ENCODE measurements around the gene TRIM37. TPM values are rescaled to one million over a fixed set of nuclear protein-coding genes. Genes with fewer than 3 reads are reported as not detected.
A peak's percentile ranks its signal among the peaks of the same experiment; 100 is the strongest.

TRIM37 gene
- total and polyA plus RNA-seq, 2 of the 8 experiments (the other 6 are each of a cell fraction or from before 2014, with no cell fraction given): 38.2 to 57.0 TPM

- TF ChIP-seq E2F6 (IDR thresholded peaks at IDR 0.05): peak; percentile 82
- no peak for TF ChIP-seq CHD1 (IDR thresholded peaks at IDR 0.05; ENCODE audit: low read depth, low read length)
- TF ChIP-seq FOSL1 (IDR thresholded peaks at IDR 0.05; ENCODE audit: insufficient read depth, low read depth, low read length): no peak
- peak; percentile 64 for TF ChIP-seq TAF7 (optimal IDR thresholded peaks at IDR 0.05; ENCODE audit: borderline replicate concordance, low read depth, low read length)
- TF ChIP-seq BRCA1 (IDR thresholded peaks at IDR 0.05; ENCODE audit: low read depth, low read length): peak; percentile 85
- peak in 1 of 2 experiments; percentile 75; a peak in 2 of 4 replicates for TF ChIP-seq HDAC2 (IDR thresholded peaks at IDR 0.05; ENCODE audit: borderline replicate concordance in 1 of 2, low read depth in 2 of 2, low read length in 2 of 2)
- peak; percentile 58; the same call in 1 of the 2 replicates for TF ChIP-seq SP1 (IDR thresholded peaks at IDR 0.05; ENCODE audit: low read depth, low read length)
- TF ChIP-seq CTCF (IDR thresholded peaks at IDR 0.05; ENCODE audit: control extremely low read depth in 1 of 3, insufficient read depth in 1 of 3, low read depth in 1 of 3, low read length in 3 of 3): no peak
- no peak for TF ChIP-seq RNF2 (IDR thresholded peaks at IDR 0.05; ENCODE audit: borderline replicate concordance, low read depth, low read length, missing control alignments, poor library complexity, severe bottlenecking)
- TF ChIP-seq EGR1 (IDR thresholded peaks at IDR 0.05; ENCODE audit: borderline replicate concordance, low read depth, low read length): peak; percentile 95
- TF ChIP-seq RFX5 (IDR thresholded peaks at IDR 0.05; ENCODE audit: borderline replicate concordance, low read depth, low read length): no peak
- TF ChIP-seq TBP (IDR thresholded peaks at IDR 0.05; ENCODE audit: low read depth, low read length): 0 out of 2 replicates have a peak, but pooled peaks have one; percentile 23
- no peak; the same call in 1 of the 2 replicates for TF ChIP-seq ATF2 (IDR thresholded peaks at IDR 0.05; ENCODE audit: low read length)
- peak; percentile 30 to 87; a peak in 2 of 4 replicates for TF ChIP-seq SIN3A (conservative IDR thresholded peaks at IDR 0.05 in 1 of 2, IDR thresholded peaks at IDR 0.05 in 1 of 2; ENCODE audit: low read depth in 1 of 2, low read length in 2 of 2)
- no peak for TF ChIP-seq KDM4A (IDR thresholded peaks at IDR 0.05; ENCODE audit: low read depth, low read length, severe bottlenecking)
- peak; percentile 67; the same call in 1 of the 2 replicates for TF ChIP-seq ATF3 (IDR thresholded peaks at IDR 0.05; ENCODE audit: insufficient read depth, low read depth, low read length)
Measured at GRCh38 chr17:59106463-59107305, at the start of gene TRIM37 (continued).

Data from H1 (cell line).